GM19238 (cell line): ENCODE data around the gene CEP104.
A peak's percentile ranks its signal among the peaks of the same experiment; 100 is the strongest.
"Not testable (repeated sequence)": the region's sequence is repeated elsewhere in the genome, so short reads cannot be mapped to it uniquely, and the experiment has no call there.

Experiments
- DNase-seq: peaks from one replicate; pipeline ENCODE4 v3.0.0; 2011; ENCODE audit warnings: low spot score; ENCODE audit not compliant: insufficient read length

CEP104 gene

GRCh38 chr1:3800795-3801194, 56.2 kb downstream of the CEP104 start:
- not testable (repeated sequence) for DNase-seq

DNA sequence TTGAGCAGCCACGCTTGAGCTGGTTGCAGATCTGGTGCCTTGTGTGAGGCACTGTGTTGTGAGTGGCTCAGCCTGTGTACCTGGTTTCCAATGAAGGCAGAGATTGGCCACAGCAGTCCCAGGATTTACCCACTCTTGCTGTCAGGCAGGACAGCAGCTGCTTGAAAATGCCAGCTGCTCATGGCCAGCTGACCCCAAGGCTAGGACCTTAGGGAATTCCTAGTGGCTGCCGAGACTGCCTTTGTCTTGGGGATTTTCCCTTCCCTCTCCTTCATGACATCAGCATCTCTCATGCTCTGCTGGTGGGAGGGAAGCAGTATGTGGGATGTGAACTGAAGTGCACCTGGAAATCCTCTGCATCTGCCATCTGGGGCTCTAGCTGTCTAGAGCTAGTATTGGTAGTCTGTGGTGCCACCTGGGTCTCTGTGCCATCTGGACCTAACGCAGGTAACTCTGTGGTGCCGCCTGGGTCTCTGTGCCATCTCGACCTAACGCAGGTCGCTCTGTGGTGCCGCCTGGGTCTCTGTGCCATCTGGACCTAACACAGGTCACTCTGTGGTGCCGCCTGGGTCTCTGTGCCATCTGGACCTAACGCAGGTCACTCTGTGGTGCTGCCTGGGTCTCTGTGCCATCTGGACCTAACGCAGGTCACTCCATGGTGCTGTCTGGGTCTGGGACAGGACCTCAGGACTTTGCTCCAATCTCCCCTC, 56.9 kb downstream of the CEP104 start:
- no peak for DNase-seq

DNA sequence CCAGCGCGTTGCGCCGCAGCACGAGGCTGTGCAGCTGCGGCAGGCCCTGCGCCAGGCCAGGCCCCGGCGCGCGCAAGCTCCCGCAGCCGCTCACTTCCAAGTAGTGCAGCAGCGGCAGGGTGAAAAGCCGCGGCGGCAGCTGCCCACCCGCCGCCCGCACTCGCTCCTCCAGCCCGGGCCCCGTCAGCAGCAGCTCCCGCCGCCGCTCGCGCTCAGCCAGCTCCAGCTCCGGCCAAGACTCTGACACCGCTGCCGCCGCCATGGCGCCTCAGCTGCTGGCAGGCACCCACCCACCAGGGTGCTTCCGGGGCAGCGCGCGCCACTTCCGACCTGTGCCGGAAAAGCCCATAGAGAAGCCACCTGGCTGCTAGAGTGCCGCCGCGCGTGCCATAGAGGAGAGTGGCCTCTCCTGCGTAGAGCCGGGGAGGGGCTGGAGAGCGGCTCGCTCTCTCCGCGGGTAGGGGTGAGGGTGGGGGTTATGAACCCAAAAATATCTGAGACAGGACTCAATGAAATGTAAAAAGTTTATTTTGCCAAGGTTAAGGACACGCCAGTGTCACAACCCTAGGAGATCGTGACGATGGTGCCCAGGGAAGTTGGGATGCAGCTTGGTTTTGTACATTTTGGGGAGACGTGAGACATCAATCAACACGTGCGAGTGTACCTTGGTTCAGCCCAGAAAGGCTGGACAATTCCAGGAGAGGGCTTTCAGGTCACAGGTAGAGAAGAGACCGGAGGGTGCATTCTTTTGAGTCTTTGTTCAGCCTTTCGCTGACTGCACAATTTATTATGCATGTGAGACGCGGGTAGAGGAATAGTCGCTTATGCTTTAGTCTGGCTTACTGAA, 60.6 kb downstream of the CEP104 start, which contains the start of gene LRRC47:
Gene LRRC47 (minus strand): TSS at position 284 of the 847 bp plus-strand sequence. CDS start 22 bp downstream, at position 262.
- peak; percentile 100 for DNase-seq

DNA sequence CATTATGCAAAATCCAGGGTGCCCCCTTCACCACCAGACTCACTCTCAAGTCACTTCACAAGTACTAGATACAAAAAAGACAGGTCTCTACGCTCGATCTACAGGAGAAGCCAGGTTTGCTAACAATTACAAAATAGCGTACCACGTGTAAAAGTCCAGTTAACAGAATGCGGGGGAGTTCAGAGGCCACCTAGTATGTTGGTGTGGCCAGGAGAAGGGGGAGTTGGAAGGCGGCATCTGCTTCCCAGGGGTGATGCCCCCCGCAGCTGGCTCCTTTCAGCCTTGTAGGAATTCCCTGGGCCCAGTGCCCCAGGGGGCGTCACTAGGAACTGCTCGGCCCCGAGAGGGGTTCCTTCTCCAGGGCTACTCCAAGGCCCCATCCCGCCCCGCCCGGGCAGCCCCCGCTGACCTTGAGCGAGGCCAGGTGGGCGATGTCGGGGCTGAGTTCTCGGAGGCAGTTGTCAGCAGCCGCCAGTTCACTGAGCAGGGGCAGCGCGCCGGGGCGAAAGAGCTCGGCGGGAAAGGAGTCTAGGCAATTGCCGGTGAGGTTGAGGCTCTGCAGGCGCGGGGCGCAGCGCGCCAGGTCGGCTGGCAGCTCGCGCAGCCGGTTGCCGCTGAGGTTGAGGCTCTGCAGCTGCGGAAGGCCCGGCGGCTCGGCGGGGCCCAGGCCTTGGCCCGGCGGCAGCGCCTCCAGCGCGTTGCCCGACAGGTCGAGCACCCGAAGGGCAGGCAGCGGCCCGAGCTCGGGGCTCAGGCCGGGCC, 61.4 kb downstream of the CEP104 start:
- DNase-seq = no peak

GRCh38 chr1:3790952-3791351, 66.1 kb downstream of the CEP104 start:
- no peak for DNase-seq

DNA sequence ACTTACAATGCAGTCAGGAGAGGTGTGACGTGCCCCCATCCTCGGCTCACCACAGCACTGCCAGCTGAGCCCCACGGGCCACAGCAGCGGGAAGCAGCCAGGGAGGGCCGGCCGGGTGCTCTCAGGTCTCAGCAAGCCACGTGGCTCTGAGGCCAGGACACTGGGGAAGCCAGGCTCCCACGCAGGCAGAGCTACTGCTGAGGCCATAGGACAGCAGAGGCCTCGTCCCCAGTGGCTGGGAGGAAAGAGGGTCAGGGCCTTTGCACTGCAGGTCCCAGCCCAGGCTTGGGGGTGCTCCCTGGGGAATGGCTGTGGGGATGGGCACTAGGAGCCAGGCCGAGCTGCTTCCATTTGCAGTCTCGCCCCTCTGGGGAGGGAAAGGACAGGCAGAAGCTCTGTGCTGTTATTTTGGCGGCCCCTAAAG, 66.5 kb downstream of the CEP104 start:
- no peak for DNase-seq

GRCh38 chr1:3789421-3790300, 67.3 kb downstream of the CEP104 start:
- no peak for DNase-seq

DNA sequence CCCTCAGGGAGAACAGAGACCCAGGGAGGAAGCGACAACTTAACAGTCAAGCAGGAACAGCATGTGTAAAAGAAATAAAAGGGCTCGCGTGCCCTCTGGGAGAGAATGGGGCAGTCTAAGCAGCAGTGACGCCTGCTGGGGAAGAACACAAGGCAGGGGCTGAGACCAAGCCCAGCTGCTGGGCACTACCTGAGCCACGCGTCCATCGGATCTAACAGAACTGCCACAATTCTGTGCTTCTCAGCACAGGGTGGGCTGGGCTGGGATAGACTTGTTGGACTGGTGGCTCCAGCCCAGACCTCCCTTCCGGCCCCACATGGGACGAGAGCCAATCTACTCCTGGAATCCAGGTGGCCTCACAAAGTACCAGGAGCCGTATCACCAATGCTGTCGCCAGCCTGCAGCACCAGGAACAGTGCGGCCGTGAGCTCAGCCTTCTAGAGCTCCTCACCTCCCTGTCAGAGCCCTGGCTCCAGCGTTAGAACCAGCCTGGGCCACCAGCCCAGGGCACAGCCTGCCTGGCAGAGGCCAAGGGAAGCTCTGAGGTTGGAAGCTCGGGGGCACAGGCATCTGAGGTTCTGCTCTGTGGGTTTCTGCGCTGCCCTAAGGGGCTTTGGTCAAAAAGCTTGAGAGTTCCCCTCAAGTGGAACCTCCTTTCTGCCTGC, 68.1 kb downstream of the CEP104 start:
- no peak for DNase-seq

- no peak for DNase-seq
These were observed 69.0 kb downstream of the CEP104 start for GRCh38 chr1:3787745-3788605.

- no peak for DNase-seq
These were observed 69.7 kb downstream of the CEP104 start for GRCh38 chr1:3787349-3787715.

DNA sequence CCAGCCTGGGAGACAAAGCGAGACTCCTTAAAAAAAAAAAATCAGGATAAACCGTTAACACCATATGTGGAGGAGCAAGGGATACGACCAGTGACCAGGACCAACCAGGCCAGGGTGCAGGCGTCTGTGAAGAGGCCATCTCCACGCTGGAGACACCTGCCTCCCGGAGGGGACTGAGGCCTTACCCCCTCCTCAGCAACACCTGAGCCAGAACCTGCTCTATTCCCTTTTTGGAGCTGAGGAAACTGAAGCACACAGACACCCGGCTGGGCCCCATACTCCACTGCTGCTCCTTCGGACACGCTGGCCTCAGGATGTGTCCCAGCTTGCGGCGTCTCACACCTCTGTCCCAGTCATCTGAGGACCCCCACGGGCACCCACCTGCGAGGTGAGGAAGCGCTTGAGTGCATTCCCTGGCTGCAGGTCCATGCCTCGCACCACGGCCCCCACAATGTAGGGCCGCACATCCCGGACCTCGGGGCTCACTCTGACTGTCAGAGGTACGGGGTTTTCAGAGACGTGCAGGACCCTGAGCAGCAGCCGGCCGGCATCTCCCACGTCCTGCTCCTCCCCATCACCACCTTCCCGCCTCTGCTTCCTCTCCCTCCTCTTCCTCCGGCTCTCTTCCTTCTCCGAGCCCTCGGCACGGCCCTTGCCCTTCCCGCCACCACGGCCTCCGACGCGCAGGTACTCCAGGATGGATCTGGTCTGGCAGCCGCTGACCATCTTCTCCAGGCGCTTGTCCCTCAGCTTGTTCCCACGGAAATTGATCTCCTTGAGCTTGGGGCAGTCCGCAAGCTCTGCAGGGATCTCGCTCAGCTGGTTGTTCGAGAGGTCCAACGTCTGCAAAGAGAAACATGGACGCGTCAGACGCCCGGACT, 70.3 kb downstream of the CEP104 start:
- DNase-seq = no peak

DNA sequence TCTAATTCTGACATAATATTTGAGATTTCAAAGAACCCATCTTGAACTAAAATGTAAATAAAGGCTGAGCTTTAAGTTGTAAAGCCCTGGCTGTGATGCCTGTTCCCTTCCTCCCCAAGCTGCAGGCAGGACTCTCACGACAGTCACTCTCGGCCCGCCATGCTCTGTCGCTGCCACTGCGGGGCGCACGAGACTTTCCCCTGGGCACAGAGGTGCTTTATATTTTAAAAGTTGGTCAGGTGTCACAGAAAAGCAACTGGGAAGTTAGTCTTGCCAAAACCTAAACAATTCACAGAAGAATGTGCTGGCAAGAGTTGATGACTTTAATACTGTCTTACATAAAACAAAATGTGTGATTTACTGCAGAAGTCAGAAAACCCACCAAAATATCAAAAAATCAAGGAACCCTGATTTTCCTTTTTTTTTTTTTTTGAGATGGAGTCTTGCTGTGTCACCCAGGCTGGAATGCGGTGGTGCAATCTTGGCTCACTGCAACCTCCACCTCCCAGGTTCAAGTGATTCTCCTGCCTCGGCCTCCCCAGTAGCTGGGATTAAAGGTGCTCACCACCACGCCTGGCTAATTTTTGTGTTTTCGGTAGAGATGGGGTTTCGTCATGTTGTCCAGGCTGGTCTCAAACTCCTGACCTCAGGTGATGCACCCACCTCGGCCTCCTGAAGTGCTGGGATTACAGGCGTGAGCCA, 71.4 kb downstream of the CEP104 start:
- no peak for DNase-seq

GRCh38 chr1:3785045-3785444, 72.0 kb downstream of the CEP104 start:
- DNase-seq = no peak

GRCh38 chr1:3783651-3784474, 73.1 kb downstream of the CEP104 start:
- no peak for DNase-seq

DNA sequence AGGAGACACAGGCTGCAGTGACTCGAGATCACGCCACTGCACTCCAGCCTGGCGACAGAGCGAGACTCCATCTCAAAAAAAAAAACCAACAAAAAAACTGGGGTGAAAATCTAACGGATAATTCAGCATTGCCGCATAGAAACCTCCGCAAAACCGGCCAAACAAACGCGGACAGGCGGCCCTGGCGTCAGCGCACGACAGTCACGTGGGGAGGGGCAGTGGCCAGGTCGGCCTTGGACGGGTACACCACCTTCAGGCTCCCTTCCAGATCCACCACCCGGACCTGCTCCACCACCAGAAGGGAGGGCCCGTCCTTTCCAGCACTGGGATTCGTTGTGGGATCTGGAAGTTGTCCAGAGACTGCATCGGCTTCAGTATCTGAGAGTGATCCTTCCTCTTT, 76.1 kb downstream of the CEP104 start:
- DNase-seq = no peak

DNA sequence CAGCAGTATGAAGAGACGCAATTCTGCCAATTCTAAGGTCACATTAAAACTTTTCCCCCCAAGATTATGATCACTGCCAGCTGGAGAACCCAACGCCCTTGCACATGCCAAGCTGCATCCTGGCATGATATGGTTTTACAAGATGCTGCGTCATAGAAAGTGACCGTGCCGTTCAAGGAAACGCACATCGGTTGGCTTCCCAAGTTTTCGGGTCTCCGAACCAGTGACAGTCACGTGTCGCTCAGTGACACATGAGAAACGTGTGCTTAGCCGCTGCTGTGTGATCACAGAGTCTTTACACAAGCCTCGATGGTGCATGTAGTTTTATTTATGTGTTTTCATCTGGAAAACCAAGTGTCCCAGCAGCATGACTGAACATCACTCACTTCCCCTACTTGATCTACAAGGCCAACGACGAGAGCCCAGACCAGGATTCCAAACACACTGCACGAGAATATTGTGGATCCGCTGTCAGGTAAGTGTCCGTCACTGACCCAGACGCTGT, 77.0 kb downstream of the CEP104 start:
- DNase-seq = no peak
